ENCODE results near the gene TRIO.
"Not testable (repeated sequence)": the region's sequence is repeated elsewhere in the genome, so short reads cannot be mapped to it uniquely, and the experiment has no call there.

Gene TRIO

DNA sequence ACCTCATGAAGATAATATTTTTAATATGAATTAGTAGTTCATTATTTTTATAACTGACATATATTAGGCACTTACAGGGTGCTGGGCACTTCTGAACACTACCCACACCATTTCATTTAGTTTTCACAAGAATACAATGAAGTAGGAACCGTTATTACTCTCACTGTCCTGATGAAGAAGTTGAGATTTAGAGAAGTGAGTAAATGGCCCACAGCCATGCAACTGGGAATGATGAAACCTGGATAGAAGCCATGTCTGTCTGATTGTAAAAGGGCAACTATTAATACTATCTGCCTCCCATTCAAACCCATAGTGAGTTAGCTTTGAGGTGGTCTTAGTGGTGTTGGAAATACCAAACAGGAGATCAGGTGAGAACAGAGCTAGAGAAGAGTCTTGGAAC is 408.9 kb downstream of the TRIO start:
- in situ Hi-C loops (cut with HindIII; ENCODE audit: low sequenced_read_pairs): no loop called here

DNA sequence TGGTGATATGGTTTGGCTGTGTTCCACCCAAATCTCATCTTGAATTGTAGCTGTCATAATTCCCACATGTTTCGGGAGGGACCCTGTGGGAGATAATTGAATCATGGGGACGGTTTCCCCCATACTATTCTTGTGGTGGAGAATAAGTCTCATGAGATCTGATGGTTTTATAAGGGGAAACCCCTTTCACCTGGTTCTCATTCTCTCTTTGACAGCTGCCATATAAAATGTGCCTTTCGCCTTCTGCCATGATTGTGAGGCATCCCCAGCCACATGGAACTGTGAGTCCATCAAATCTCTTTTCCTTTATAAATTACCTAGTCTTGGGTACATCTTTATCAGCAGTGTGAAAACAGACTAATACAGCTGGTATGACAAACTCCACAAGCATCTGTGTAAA is 411.1 kb downstream of the TRIO start:
- in situ Hi-C loops (cut with HindIII; ENCODE audit: low sequenced_read_pairs): not testable (repeated sequence)

DNA sequence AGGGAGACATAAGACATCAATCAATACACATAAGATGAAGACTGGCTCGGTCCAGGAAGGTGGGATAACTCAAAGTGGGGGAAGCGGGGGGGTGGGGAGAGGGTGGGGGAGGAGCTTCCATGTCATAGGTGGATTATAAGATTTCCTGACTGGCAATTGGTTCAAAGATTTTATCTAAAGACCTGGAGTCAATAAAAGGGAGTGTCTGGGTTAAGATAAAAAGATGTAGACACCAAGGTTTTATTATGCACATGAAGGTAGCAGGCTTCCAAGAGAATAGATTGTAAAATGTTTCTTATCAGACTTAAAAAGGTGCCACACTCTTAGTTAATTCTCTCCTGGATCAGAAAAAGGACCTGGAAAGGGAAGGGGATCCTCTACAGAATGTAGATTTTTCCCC is 412.9 kb downstream of the TRIO start:
- in situ Hi-C loops (cut with HindIII; ENCODE audit: low sequenced_read_pairs): no loop called here

DNA sequence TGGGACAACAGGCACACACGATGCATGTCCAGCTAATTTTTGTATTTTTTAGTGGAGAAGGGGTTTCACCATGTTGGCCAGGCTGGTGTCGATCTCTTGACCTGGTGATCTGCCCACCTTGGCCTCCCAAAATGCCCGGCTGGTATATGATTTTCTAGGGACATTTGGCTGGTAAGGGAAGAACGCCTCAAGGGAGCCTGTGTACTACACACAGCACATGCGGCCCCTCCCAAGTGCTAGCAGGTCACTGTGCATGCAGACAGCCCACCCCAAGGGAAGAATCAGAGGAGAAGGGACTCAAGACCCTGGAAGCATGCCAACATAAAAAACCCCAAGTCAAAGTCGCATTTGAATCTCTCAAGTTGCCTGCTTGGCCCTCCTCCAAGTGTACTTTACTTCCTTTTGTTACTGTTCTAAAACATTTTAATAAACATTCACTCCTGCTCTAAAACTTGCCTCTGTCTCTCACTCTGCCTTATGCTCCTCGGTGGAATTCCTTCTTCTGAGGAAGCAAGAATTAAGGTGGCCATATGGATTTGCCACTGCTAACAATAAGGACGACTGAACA is 414.1 kb downstream of the TRIO start:
- in situ Hi-C loops (cut with HindIII; ENCODE audit: low sequenced_read_pairs): no loop called here

DNA sequence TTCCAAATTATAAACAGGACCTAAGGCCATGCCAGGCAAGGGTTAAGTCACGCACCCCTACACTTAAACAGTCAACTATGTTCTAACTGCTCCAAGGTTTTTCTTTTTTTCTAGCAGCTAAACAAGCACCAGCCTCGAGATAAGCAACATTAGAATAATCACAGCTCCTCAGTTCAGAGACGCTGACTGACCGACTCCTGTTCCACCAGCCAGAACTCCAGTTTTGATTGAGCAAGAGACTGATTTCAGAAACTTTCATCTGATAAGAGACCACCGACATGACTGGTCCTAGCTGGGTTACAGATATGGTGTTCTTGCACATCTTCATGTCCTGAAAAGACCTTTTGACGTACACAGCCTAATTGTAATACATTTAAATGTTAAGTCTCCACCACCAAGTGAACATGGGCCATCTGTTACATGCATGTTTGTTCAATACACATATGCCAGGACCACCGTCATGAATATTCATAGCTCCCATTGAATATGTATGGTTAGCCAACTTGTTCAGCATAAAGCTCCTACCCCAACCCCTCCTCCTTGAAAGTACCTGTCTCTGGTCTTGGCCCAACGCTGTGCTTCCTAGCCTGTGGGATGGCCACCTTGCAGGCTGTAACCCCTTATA is 414.8 kb downstream of the TRIO start:
- in situ Hi-C loops (cut with HindIII; ENCODE audit: low sequenced_read_pairs): no loop called here

Measured in endothelial cell of hepatic sinusoid (primary cell).